Measurements from ENCODE around the gene SPATS2L.

SPATS2L gene

GRCh38 chr2:200373973-200374416, 67.5 kb downstream of the SPATS2L start:
- in situ Hi-C loops (cut with HindIII; ENCODE audit: low sequenced_read_pairs): no loop called here

GRCh38 chr2:200376513-200377354, 70.2 kb downstream of the SPATS2L start:
- in situ Hi-C loops (cut with HindIII; ENCODE audit: low sequenced_read_pairs): no loop called here

GRCh38 chr2:200377355-200378336, 71.2 kb downstream of the SPATS2L start:
- in situ Hi-C loops (cut with HindIII; ENCODE audit: low sequenced_read_pairs): no loop called here

GRCh38 chr2:200378652-200379290, 72.3 kb downstream of the SPATS2L start:
- in situ Hi-C loops (cut with HindIII; ENCODE audit: low sequenced_read_pairs): no loop called here

- in situ Hi-C loops (cut with HindIII; ENCODE audit: low sequenced_read_pairs): no loop called here
Observed at GRCh38 chr2:200379481-200380090, 73.1 kb downstream of the SPATS2L start.

- in situ Hi-C loops (cut with HindIII; ENCODE audit: low sequenced_read_pairs): no loop called here
Observed at GRCh38 chr2:200380091-200380561, 73.6 kb downstream of the SPATS2L start.

GRCh38 chr2:200380833-200381542, 74.5 kb downstream of the SPATS2L start:
- in situ Hi-C loops (cut with HindIII; ENCODE audit: low sequenced_read_pairs): no loop called here

- in situ Hi-C loops (cut with HindIII; ENCODE audit: low sequenced_read_pairs): no loop called here
Observed at GRCh38 chr2:200382874-200383273, 76.4 kb downstream of the SPATS2L start.

GRCh38 chr2:200383380-200384110, 77.1 kb downstream of the SPATS2L start:
- in situ Hi-C loops (cut with HindIII; ENCODE audit: low sequenced_read_pairs): no loop called here

- in situ Hi-C loops (cut with HindIII; ENCODE audit: low sequenced_read_pairs): no loop called here
Observed at GRCh38 chr2:200385063-200385635, 78.7 kb downstream of the SPATS2L start.

GRCh38 chr2:200393191-200393590, 86.7 kb downstream of the SPATS2L start:
- in situ Hi-C loops (cut with HindIII; ENCODE audit: low sequenced_read_pairs): no loop called here

GRCh38 chr2:200394045-200394444, 87.6 kb downstream of the SPATS2L start:
- in situ Hi-C loops (cut with HindIII; ENCODE audit: low sequenced_read_pairs): no loop called here

GRCh38 chr2:200396781-200397242, 90.3 kb downstream of the SPATS2L start:
- in situ Hi-C loops (cut with HindIII; ENCODE audit: low sequenced_read_pairs): no loop called here

- in situ Hi-C loops (cut with HindIII; ENCODE audit: low sequenced_read_pairs): no loop called here
Observed at GRCh38 chr2:200397785-200398184, 91.3 kb downstream of the SPATS2L start.

GRCh38 chr2:200399046-200399445, 92.6 kb downstream of the SPATS2L start:
- in situ Hi-C loops (cut with HindIII; ENCODE audit: low sequenced_read_pairs): no loop called here

GRCh38 chr2:200399636-200400035, 93.1 kb downstream of the SPATS2L start:
- in situ Hi-C loops (cut with HindIII; ENCODE audit: low sequenced_read_pairs): no loop called here

- in situ Hi-C loops (cut with HindIII; ENCODE audit: low sequenced_read_pairs): no loop called here
Observed at GRCh38 chr2:200403814-200404213, 97.3 kb downstream of the SPATS2L start.

GRCh38 chr2:200404615-200405014, 98.1 kb downstream of the SPATS2L start:
- in situ Hi-C loops (cut with HindIII; ENCODE audit: low sequenced_read_pairs): no loop called here
